ENCODE measurements around the gene SLC8A2.

DNA sequence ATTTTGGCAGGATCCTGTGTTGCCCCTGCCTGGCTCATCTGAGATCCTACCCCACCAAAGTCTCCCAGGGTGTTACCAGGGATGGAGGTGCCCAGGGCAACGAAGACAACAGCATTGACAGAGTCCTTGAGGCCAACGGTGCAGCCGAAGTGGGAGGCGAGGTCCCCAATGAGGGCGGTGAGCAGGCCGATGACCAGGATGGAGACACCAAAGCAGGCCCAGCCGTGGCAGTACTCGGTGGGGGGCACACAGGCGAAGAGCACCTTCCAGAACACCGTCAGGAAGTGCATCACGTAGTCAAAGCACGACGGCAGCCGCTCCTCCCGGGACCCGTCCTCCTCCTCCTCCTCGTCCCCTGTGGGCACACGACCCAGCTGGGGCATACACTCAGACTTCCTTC lies 39.6 kb downstream of the SLC8A2 start:
- TF ChIP-seq, protein P1, sequence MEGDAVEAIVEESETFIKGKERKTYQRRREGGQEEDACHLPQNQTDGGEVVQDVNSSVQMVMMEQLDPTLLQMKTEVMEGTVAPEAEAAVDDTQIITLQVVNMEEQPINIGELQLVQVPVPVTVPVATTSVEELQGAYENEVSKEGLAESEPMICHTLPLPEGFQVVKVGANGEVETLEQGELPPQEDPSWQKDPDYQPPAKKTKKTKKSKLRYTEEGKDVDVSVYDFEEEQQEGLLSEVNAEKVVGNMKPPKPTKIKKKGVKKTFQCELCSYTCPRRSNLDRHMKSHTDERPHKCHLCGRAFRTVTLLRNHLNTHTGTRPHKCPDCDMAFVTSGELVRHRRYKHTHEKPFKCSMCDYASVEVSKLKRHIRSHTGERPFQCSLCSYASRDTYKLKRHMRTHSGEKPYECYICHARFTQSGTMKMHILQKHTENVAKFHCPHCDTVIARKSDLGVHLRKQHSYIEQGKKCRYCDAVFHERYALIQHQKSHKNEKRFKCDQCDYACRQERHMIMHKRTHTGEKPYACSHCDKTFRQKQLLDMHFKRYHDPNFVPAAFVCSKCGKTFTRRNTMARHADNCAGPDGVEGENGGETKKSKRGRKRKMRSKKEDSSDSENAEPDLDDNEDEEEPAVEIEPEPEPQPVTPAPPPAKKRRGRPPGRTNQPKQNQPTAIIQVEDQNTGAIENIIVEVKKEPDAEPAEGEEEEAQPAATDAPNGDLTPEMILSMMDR (conservative IDR thresholded peaks at IDR 0.05; ENCODE audit: low read depth in 2 of 2) = no peak
- TF ChIP-seq EZH2 (IDR thresholded peaks at IDR 0.05; ENCODE audit: low read depth, unreplicated experiment) (no peak), NANOG (IDR thresholded peaks at IDR 0.05; ENCODE audit: borderline replicate concordance) (no peak), POLR2AphosphoS5 (IDR thresholded peaks at IDR 0.05; ENCODE audit: low read depth) (no peak), EZH2phosphoT487 (IDR thresholded peaks at IDR 0.05; ENCODE audit: unreplicated experiment) (no peak), CREB1 (CRISPR knock-in tag; IDR thresholded peaks at IDR 0.05; ENCODE audit: low read depth) (no peak), STAT1 (IDR thresholded peaks at IDR 0.05; ENCODE audit: unreplicated experiment) (no peak), JUNB (IDR thresholded peaks at IDR 0.05; ENCODE audit: unreplicated experiment) (no peak)
- TF ChIP-seq, protein P2, sequence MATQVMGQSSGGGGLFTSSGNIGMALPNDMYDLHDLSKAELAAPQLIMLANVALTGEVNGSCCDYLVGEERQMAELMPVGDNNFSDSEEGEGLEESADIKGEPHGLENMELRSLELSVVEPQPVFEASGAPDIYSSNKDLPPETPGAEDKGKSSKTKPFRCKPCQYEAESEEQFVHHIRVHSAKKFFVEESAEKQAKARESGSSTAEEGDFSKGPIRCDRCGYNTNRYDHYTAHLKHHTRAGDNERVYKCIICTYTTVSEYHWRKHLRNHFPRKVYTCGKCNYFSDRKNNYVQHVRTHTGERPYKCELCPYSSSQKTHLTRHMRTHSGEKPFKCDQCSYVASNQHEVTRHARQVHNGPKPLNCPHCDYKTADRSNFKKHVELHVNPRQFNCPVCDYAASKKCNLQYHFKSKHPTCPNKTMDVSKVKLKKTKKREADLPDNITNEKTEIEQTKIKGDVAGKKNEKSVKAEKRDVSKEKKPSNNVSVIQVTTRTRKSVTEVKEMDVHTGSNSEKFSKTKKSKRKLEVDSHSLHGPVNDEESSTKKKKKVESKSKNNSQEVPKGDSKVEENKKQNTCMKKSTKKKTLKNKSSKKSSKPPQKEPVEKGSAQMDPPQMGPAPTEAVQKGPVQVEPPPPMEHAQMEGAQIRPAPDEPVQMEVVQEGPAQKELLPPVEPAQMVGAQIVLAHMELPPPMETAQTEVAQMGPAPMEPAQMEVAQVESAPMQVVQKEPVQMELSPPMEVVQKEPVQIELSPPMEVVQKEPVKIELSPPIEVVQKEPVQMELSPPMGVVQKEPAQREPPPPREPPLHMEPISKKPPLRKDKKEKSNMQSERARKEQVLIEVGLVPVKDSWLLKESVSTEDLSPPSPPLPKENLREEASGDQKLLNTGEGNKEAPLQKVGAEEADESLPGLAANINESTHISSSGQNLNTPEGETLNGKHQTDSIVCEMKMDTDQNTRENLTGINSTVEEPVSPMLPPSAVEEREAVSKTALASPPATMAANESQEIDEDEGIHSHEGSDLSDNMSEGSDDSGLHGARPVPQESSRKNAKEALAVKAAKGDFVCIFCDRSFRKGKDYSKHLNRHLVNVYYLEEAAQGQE (IDR thresholded peaks at IDR 0.05; ENCODE audit: unreplicated experiment) = no peak
- TF ChIP-seq, protein P3, sequence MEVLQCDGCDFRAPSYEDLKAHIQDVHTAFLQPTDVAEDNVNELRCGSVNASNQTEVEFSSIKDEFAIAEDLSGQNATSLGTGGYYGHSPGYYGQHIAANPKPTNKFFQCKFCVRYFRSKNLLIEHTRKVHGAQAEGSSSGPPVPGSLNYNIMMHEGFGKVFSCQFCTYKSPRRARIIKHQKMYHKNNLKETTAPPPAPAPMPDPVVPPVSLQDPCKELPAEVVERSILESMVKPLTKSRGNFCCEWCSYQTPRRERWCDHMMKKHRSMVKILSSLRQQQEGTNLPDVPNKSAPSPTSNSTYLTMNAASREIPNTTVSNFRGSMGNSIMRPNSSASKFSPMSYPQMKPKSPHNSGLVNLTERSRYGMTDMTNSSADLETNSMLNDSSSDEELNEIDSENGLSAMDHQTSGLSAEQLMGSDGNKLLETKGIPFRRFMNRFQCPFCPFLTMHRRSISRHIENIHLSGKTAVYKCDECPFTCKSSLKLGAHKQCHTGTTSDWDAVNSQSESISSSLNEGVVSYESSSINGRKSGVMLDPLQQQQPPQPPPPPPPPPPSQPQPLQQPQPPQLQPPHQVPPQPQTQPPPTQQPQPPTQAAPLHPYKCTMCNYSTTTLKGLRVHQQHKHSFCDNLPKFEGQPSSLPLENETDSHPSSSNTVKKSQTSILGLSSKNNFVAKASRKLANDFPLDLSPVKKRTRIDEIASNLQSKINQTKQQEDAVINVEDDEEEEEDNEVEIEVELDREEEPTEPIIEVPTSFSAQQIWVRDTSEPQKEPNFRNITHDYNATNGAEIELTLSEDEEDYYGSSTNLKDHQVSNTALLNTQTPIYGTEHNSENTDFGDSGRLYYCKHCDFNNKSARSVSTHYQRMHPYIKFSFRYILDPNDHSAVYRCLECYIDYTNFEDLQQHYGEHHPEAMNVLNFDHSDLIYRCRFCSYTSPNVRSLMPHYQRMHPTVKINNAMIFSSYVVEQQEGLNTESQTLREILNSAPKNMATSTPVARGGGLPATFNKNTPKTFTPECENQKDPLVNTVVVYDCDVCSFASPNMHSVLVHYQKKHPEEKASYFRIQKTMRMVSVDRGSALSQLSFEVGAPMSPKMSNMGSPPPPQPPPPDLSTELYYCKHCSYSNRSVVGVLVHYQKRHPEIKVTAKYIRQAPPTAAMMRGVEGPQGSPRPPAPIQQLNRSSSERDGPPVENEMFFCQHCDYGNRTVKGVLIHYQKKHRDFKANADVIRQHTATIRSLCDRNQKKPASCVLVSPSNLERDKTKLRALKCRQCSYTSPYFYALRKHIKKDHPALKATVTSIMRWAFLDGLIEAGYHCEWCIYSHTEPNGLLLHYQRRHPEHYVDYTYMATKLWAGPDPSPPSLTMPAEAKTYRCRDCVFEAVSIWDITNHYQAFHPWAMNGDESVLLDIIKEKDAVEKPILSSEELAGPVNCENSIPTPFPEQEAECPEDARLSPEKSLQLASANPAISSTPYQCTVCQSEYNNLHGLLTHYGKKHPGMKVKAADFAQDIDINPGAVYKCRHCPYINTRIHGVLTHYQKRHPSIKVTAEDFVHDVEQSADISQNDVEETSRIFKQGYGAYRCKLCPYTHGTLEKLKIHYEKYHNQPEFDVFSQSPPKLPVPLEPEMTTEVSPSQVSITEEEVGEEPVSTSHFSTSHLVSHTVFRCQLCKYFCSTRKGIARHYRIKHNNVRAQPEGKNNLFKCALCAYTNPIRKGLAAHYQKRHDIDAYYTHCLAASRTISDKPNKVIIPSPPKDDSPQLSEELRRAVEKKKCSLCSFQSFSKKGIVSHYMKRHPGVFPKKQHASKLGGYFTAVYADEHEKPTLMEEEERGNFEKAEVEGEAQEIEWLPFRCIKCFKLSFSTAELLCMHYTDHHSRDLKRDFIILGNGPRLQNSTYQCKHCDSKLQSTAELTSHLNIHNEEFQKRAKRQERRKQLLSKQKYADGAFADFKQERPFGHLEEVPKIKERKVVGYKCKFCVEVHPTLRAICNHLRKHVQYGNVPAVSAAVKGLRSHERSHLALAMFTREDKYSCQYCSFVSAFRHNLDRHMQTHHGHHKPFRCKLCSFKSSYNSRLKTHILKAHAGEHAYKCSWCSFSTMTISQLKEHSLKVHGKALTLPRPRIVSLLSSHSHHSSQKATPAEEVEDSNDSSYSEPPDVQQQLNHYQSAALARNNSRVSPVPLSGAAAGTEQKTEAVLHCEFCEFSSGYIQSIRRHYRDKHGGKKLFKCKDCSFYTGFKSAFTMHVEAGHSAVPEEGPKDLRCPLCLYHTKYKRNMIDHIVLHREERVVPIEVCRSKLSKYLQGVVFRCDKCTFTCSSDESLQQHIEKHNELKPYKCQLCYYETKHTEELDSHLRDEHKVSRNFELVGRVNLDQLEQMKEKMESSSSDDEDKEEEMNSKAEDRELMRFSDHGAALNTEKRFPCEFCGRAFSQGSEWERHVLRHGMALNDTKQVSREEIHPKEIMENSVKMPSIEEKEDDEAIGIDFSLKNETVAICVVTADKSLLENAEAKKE (CRISPR knock-in tag; IDR thresholded peaks at IDR 0.05) = no peak
- TF ChIP-seq, protein P4, sequence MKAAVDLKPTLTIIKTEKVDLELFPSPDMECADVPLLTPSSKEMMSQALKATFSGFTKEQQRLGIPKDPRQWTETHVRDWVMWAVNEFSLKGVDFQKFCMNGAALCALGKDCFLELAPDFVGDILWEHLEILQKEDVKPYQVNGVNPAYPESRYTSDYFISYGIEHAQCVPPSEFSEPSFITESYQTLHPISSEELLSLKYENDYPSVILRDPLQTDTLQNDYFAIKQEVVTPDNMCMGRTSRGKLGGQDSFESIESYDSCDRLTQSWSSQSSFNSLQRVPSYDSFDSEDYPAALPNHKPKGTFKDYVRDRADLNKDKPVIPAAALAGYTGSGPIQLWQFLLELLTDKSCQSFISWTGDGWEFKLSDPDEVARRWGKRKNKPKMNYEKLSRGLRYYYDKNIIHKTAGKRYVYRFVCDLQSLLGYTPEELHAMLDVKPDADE (IDR thresholded peaks at IDR 0.05) = no peak
